Measurements from ENCODE around the gene TMEM219. TPM values are rescaled to one million over a fixed set of nuclear protein-coding genes. Genes with fewer than 3 reads are reported as not detected.

Gene TMEM219
- total and polyA plus RNA-seq, 9 of the 15 experiments (the other 6 are each of a cell fraction or from before 2014, with no cell fraction given) = 35.3 to 62.8 (median 55.5) TPM

- TF ChIP-seq GTF3C2 (IDR thresholded peaks at IDR 0.05; ENCODE audit: borderline replicate concordance, extremely low read depth, insufficient read length) = no peak
- TF ChIP-seq SP2 (IDR thresholded peaks at IDR 0.05; ENCODE audit: extremely low read depth, low read depth, low read length, poor library complexity, severe bottlenecking) = no peak
- TF ChIP-seq TAL1 (IDR thresholded peaks at IDR 0.05) = no peak
- TF ChIP-seq MNT (conservative IDR thresholded peaks at IDR 0.05) = peak; percentile 94 to 95
- no peak for TF ChIP-seq TFAM (CRISPR knock-in tag; conservative IDR thresholded peaks at IDR 0.05)
- TF ChIP-seq PHF8 (IDR thresholded peaks at IDR 0.05; ENCODE audit: borderline replicate concordance, low read length) = peak; percentile 55; the same call in 1 of the 2 replicates
- TF ChIP-seq NFYB (IDR thresholded peaks at IDR 0.05; ENCODE audit: extremely low read depth, insufficient read length) = no peak
- TF ChIP-seq ZNF695 (CRISPR knock-in tag; IDR thresholded peaks at IDR 0.05) = no peak
- TF ChIP-seq NUFIP1 (IDR thresholded peaks at IDR 0.05; ENCODE audit: partially characterized antibody) = no peak
- no peak for TF ChIP-seq DEAF1 (CRISPR knock-in tag; IDR thresholded peaks at IDR 0.05)
- 0 out of 2 replicates have a peak, but pooled peaks have one; percentile 41 for TF ChIP-seq HDGF (IDR thresholded peaks at IDR 0.05)
- no peak for TF ChIP-seq ZNF77 (CRISPR knock-in tag; IDR thresholded peaks at IDR 0.05)
- TF ChIP-seq ZBTB12 (CRISPR knock-in tag; IDR thresholded peaks at IDR 0.05) = no peak
- no peak for TF ChIP-seq HNRNPLL (IDR thresholded peaks at IDR 0.05; ENCODE audit: low read depth, low read length, poor library complexity, severe bottlenecking)
- TF ChIP-seq LARP7 (IDR thresholded peaks at IDR 0.05) = no peak
- TF ChIP-seq ZNF263 (CRISPR knock-in tag; IDR thresholded peaks at IDR 0.05; ENCODE audit: borderline replicate concordance) = no peak
- TF ChIP-seq PHB2 (IDR thresholded peaks at IDR 0.05; ENCODE audit: low read depth) = no peak
- no peak for TF ChIP-seq MAFG (tag; conservative IDR thresholded peaks at IDR 0.05)
- TF ChIP-seq HMG20A (CRISPR knock-in tag; conservative IDR thresholded peaks at IDR 0.05) = no peak
- TF ChIP-seq ZNF780A (CRISPR knock-in tag; IDR thresholded peaks at IDR 0.05) = no peak
- 0 out of 2 replicates have a peak, but pooled peaks have one; percentile 21 for TF ChIP-seq ZNF282 (CRISPR knock-in tag; IDR thresholded peaks at IDR 0.05)
- no peak for TF ChIP-seq ZNF583 (CRISPR knock-in tag; IDR thresholded peaks at IDR 0.05)
- no peak for TF ChIP-seq ZNF764 (CRISPR knock-in tag; IDR thresholded peaks at IDR 0.05; ENCODE audit: low read depth)
These were observed 33.5 kb downstream of the TMEM219 start, which contains the start of gene HIRIP3 (continued) for GRCh38 chr16:29995324-29995910.
